WTC11 (cell line): ENCODE measurements around the gene ZNF343. TPM values are rescaled to one million over a fixed set of nuclear protein-coding genes. Genes with fewer than 3 reads are reported as not detected.
A peak's percentile ranks its signal among the peaks of the same experiment; 100 is the strongest.

ENCODE experiments used
- ATAC-seq: fragments of 200-7000 bp; cut with Tn5 transposase; 2 replicates; pipeline ENCODE4 v1.10.0; 2021; ENCODE audit warnings: mild to moderate bottlenecking, moderate library complexity
- CTCF ChIA-PET: fragments of 300-600 bp; sonication (Branson Sonifier 250); formaldehyde crosslinking; loops from one replicate; lab custom pipeline; 2021; ENCODE audit warnings: antibody characterized with exemption; lab: Charles Lee
- POLR2A ChIA-PET: fragments of 350-600 bp; sonication (Branson Sonifier 250); formaldehyde crosslinking; loops from one replicate; lab custom pipeline; 2021; ENCODE audit warnings: antibody characterized with exemption; lab: Charles Lee
- DNase-seq: peaks from one replicate; pipeline ENCODE4 v3.0.0; 2021; ENCODE audit warnings: low spot score
- H3K27ac Mint-ChIP-seq: 2 replicates; pipeline ENCODE4 v1.8.0; 2021; ENCODE audit warnings: mixed read lengths
- H3K27me3 Mint-ChIP-seq: 2 replicates; pipeline ENCODE4 v1.8.0; 2021; ENCODE audit warnings: low read depth, mild to moderate bottlenecking, moderate library complexity, mixed read lengths
- H3K36me3 Mint-ChIP-seq: 2 replicates; pipeline ENCODE4 v1.8.0; 2021; ENCODE audit warnings: mixed read lengths
- H3K4me1 Mint-ChIP-seq: 2 replicates; pipeline ENCODE4 v1.8.0; 2022; ENCODE audit warnings: mixed read lengths
- H3K4me3 Mint-ChIP-seq: 2 replicates; pipeline ENCODE4 v1.8.0; 2021; ENCODE audit warnings: mild to moderate bottlenecking, moderate library complexity, mixed read lengths
- H3K9me3 Mint-ChIP-seq: 2 replicates; pipeline ENCODE4 v1.8.0; 2021; ENCODE audit warnings: mixed read lengths
- AFF4 ChIP-seq: sonication (generic); formaldehyde crosslinking; IDR thresholded peaks from 2 replicates; pipeline ENCODE4 v1.8.1; 2023; ENCODE audit warnings: mild to moderate bottlenecking, missing genetic modification reagents, borderline replicate concordance
- AR ChIP-seq: fragments of 250-450 bp; sonication (Bioruptor Pico); IDR thresholded peaks from 2 replicates; pipeline ENCODE4 v1.9.0; 2021; ENCODE audit warnings: mild to moderate bottlenecking
- ARID4B ChIP-seq: sonication (generic); formaldehyde crosslinking; IDR thresholded peaks from 2 replicates; pipeline ENCODE4 v1.8.0; 2023; ENCODE audit warnings: missing genetic modification reagents, mild to moderate bottlenecking, borderline replicate concordance
- CREB1 ChIP-seq: sonication (generic); formaldehyde crosslinking; IDR thresholded peaks from 2 replicates; pipeline ENCODE4 v1.8.0; 2023; ENCODE audit warnings: mild to moderate bottlenecking, missing genetic modification reagents
- HMGXB4 ChIP-seq: sonication (generic); formaldehyde crosslinking; IDR thresholded peaks from 2 replicates; pipeline ENCODE4 v1.8.1; 2023; ENCODE audit warnings: mild to moderate bottlenecking, moderate library complexity, missing genetic modification reagents
- JUN ChIP-seq: sonication (generic); formaldehyde crosslinking; IDR thresholded peaks from 2 replicates; pipeline ENCODE4 v1.8.0; 2023; ENCODE audit warnings: mild to moderate bottlenecking, missing genetic modification reagents
- MYBL2 ChIP-seq: sonication (generic); formaldehyde crosslinking; IDR thresholded peaks from 2 replicates; pipeline ENCODE4 v1.8.1; 2023; ENCODE audit warnings: mild to moderate bottlenecking, moderate library complexity, missing genetic modification reagents
- NR1H2 ChIP-seq: sonication (generic); formaldehyde crosslinking; IDR thresholded peaks from 2 replicates; pipeline ENCODE4 v1.9.0; 2021; ENCODE audit warnings: mild to moderate bottlenecking, moderate library complexity, missing genetic modification reagents
- STAT6 ChIP-seq: sonication (generic); formaldehyde crosslinking; conservative IDR thresholded peaks from 2 replicates; pipeline ENCODE4 v1.8.1; 2023; ENCODE audit warnings: mild to moderate bottlenecking, low read depth, missing genetic modification reagents, moderate library complexity
- USF2 ChIP-seq: sonication (generic); formaldehyde crosslinking; IDR thresholded peaks from 2 replicates; pipeline ENCODE4 v1.8.1; 2023; ENCODE audit warnings: mild to moderate bottlenecking, missing genetic modification reagents, moderate library complexity
- ZNF281 ChIP-seq: sonication (generic); formaldehyde crosslinking; IDR thresholded peaks from 2 replicates; pipeline ENCODE4 v1.8.0; 2023; ENCODE audit warnings: mild to moderate bottlenecking, missing genetic modification reagents
- ZSCAN18 ChIP-seq: fragments of 250-450 bp; sonication (Bioruptor Pico); IDR thresholded peaks from 2 replicates; pipeline ENCODE4 v2.1.2; 2022; ENCODE audit warnings: mild to moderate bottlenecking, moderate library complexity
- total RNA-seq: library from RNA; stranded (reverse); gene quantifications from 3 replicates; pipeline ENCODE4 v1.2.3, GENCODE V29; 2021

Gene ZNF343
- total RNA-seq, 1 experiment from 2014 or later = 7.6 TPM

- TF ChIP-seq AFF4 (no peak), USF2 (CRISPR knock-in tag) (no peak; the same call in 1 of the 2 replicates), JUN (CRISPR knock-in tag) (no peak), NR1H2 (CRISPR knock-in tag) (no peak), ZSCAN18 (CRISPR knock-in tag) (no peak)
These were observed 38.1 kb downstream of the ZNF343 start, which contains the start of gene SNRPB (continued) for GRCh38 chr20:2470423-2471193.

- Mint-ChIP-seq H3K9me3 (no peaks in the 10 kb centered on the region), H3K27ac (peak overlapping the region; percentile 100), H3K27me3 (no peaks in the 10 kb centered on the region; the same call in 1 of the 2 replicates), H3K36me3 (peaks cover 50% of the 10 kb centered on the region), H3K4me1 (peaks cover 33% of the 10 kb centered on the region), H3K4me3 (peak overlapping the region; percentile 99)
- ATAC-seq (no peak), DNase-seq (no peak)
- ChIA-PET CTCF (interaction anchor here (0.9 to 1.7 kb wide), 5 partner anchors 14 to 263 kb away, joined by 3 to 14 read pairs (median 4); no protein-coding TSS in a partner anchor), POLR2A (interaction anchor here (0.9 to 1.1 kb wide), 5 partner anchors 9 to 610 kb away, joined by 3 to 6 read pairs (median 4); partner anchors contain the start of gene ZNF343)
- TF ChIP-seq MYBL2 (CRISPR knock-in tag) (no peak), ZNF281 (CRISPR knock-in tag) (no peak), STAT6 (no peak), ARID4B (CRISPR knock-in tag) (no peak), AR (CRISPR knock-in tag) (no peak), CREB1 (no peak), HMGXB4 (CRISPR knock-in tag) (no peak)
These were observed 38.7 kb downstream of the ZNF343 start for GRCh38 chr20:2469991-2470422.
